BLaER1 (cell line): ENCODE measurements around the gene PWWP2B.
"Not testable (repeated sequence)": the region's sequence is repeated elsewhere in the genome, so short reads cannot be mapped to it uniquely, and the experiment has no call there.

ENCODE experiments used
- H3K27ac ChIP-seq: shearing (Covaris generic); formaldehyde crosslinking; 2 replicates; pipeline ENCODE4 v1.8.1; 2022
- H3K27me3 ChIP-seq: shearing (Covaris generic); formaldehyde crosslinking; 2 replicates; pipeline ENCODE4 v1.8.1; 2022
- H3K36me3 ChIP-seq: shearing (Covaris generic); formaldehyde crosslinking; 2 replicates; pipeline ENCODE4 v1.8.1; 2022
- H3K4me1 ChIP-seq: shearing (Covaris generic); formaldehyde crosslinking; 2 replicates; pipeline ENCODE4 v1.8.1; 2022
- H3K4me2 ChIP-seq: shearing (Covaris generic); formaldehyde crosslinking; 2 replicates; pipeline ENCODE4 v1.8.1; 2022
- H3K4me3 ChIP-seq: shearing (Covaris generic); formaldehyde crosslinking; 2 replicates; pipeline ENCODE4 v1.8.1; 2022
- H3K9ac ChIP-seq: shearing (Covaris generic); formaldehyde crosslinking; 2 replicates; pipeline ENCODE4 v1.8.1; 2022
- H3K9me3 ChIP-seq: shearing (Covaris generic); formaldehyde crosslinking; 2 replicates; pipeline ENCODE4 v1.8.1; 2022
- H4K20me1 ChIP-seq: shearing (Covaris generic); formaldehyde crosslinking; 2 replicates; pipeline ENCODE4 v1.8.1; 2022
- Cebpa-rat ChIP-seq: shearing (Covaris generic); IDR thresholded peaks from 2 replicates; pipeline ENCODE4 v1.8.1; 2022

PWWP2B gene

GRCh38 chr10:132397036-132397541 lies at the start of gene PWWP2B:
Gene PWWP2B (plus strand): TSS chr10:132397200. CDS start chr10:132397227, 27 bp downstream.
- Histone ChIP-seq H3K4me3 (peak within 1 kb of the TSS; percentile 84), H4K20me1 (peaks cover 52% of the 10 kb centered on the region), H3K4me1 (peaks cover 83% of the 10 kb centered on the region), H3K36me3 (no peaks in the 10 kb centered on the region), H3K9ac (peak within 1 kb of the TSS; percentile 86), H3K27me3 (peaks cover 29% of the 10 kb centered on the region), H3K9me3 (no peaks in the 10 kb centered on the region), H3K4me2 (peak within 1 kb of the TSS; percentile 99), H3K27ac (peak within 1 kb of the TSS; percentile 92)
- TF ChIP-seq Cebpa-rat: no peak

DNA sequence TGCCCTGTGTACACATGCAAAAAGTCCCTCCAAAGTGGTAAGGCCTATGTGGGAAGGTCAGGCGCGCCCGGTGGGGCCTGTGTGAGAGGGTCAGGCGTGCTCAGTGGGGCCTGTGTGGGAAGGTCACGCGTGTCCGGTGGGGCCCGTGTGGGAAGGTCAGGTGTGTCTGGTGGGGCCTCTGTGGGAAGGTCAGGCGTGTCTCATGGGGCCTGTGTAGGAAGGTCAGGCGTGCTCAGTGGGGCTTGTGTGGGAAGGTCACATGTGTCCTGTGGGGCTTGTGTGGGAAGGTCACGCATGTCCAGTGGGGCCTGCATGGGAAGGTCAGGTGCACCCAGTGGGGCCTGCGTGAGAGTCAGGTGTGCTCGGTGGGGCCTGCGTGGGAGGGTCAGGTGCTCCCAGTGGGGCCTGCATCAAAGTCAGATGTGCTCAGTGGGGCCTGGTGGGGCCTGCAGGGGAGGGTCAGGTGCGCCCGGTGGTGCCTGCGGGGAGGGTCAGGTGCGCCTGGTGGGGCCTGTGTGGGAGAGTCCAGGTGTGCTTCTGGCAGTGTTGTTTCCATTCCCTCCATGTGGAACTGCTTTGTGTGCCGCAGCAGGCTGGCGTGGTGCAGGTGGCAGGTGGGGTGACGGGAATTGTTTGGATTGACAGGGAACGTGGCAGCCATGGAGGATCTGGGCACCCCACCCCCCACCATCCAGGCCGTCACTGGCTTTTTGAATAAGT lies 49.6 kb upstream of the PWWP2B start:
- no peak overlapping the region for H3K9ac ChIP-seq
- no peaks in the 10 kb centered on the region for H4K20me1 ChIP-seq
- no peak overlapping the region for H3K27ac ChIP-seq
- peaks cover 21% of the 10 kb centered on the region for H3K36me3 ChIP-seq
- no peaks in the 10 kb centered on the region for H3K27me3 ChIP-seq
- H3K9me3 ChIP-seq: peaks cover 7% of the 10 kb centered on the region
- H3K4me3 ChIP-seq: no peak overlapping the region
- peaks cover 7% of the 10 kb centered on the region; the same call in 1 of the 2 replicates for H3K4me1 ChIP-seq
- no peak for TF ChIP-seq Cebpa-rat
- H3K4me2 ChIP-seq: no peak overlapping the region

DNA sequence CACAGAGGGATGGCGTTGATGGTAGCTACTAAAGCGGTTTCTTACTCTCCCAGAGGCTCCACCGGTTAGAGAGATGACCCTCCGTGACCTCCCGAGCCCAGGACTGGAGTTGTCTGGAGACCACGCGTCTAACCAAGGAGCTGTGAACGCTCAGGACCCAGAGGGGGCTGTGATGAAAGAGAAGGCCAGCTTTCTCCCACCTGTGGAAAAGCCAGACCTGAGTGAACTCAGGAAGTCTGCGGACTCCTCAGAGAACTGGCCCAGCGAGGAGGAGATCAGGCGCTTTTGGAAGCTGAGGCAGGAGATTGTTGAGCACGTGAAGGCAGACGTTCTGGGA lies 49.1 kb upstream of the PWWP2B start:
- H3K4me1 ChIP-seq: peaks cover 12% of the 10 kb centered on the region; the same call in 1 of the 2 replicates
- peaks cover 4% of the 10 kb centered on the region; the same call in 1 of the 2 replicates for H3K9me3 ChIP-seq
- no peak overlapping the region for H3K4me2 ChIP-seq
- H3K9ac ChIP-seq: no peak overlapping the region
- no peak overlapping the region for H3K4me3 ChIP-seq
- TF ChIP-seq Cebpa-rat: no peak
- peaks cover 19% of the 10 kb centered on the region; the same call in 1 of the 2 replicates for H3K36me3 ChIP-seq
- no peaks in the 10 kb centered on the region for H3K27me3 ChIP-seq
- H4K20me1 ChIP-seq: no peaks in the 10 kb centered on the region
- H3K27ac ChIP-seq: no peak overlapping the region

DNA sequence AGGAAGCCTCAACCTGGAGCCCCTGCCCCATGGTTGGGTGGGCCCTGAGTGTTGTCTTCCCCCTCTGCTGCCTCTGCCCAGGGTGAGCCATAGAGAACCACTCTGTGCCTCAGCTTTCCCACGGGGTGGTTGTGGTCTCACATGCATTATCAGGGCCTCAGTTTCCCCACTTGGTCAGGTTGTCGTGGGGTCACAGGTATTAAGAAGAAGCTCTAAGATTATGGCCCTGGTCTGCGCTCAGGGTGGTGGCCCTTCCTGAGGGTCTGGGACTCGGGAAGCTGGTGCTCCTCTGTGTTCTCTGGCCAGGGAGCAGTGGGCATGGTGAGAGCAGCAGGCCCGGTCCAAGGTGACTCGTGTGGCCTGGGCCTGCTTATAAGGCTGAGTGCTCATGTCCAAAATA lies 47.2 kb upstream of the PWWP2B start:
- no peak overlapping the region for H3K27ac ChIP-seq
- peaks cover 8% of the 10 kb centered on the region; the same call in 1 of the 2 replicates for H3K36me3 ChIP-seq
- H3K4me1 ChIP-seq: peaks cover 25% of the 10 kb centered on the region; the same call in 1 of the 2 replicates
- H3K27me3 ChIP-seq: no peaks in the 10 kb centered on the region
- H3K4me3 ChIP-seq: no peak overlapping the region
- no peak for TF ChIP-seq Cebpa-rat
- no peaks in the 10 kb centered on the region for H4K20me1 ChIP-seq
- no peak overlapping the region for H3K4me2 ChIP-seq
- no peaks in the 10 kb centered on the region for H3K9me3 ChIP-seq
- H3K9ac ChIP-seq: no peak overlapping the region

- Histone ChIP-seq H4K20me1 (no peaks in the 10 kb centered on the region), H3K27ac (no peak overlapping the region), H3K9me3 (no peaks in the 10 kb centered on the region), H3K4me1 (peaks cover 31% of the 10 kb centered on the region; the same call in 1 of the 2 replicates), H3K27me3 (no peaks in the 10 kb centered on the region), H3K36me3 (peaks cover 6% of the 10 kb centered on the region; the same call in 1 of the 2 replicates), H3K9ac (no peak overlapping the region), H3K4me2 (no peak overlapping the region), H3K4me3 (no peak overlapping the region)
- no peak for TF ChIP-seq Cebpa-rat
Measured at GRCh38 chr10:132350391-132350790, 46.6 kb upstream of the PWWP2B start.

- Histone ChIP-seq H3K4me1 (peaks cover 32% of the 10 kb centered on the region; the same call in 1 of the 2 replicates), H3K9me3 (no peaks in the 10 kb centered on the region), H4K20me1 (no peaks in the 10 kb centered on the region), H3K27me3 (no peaks in the 10 kb centered on the region), H3K9ac (no peak overlapping the region), H3K4me2 (no peak overlapping the region), H3K27ac (no peak overlapping the region), H3K36me3 (peaks cover 6% of the 10 kb centered on the region; the same call in 1 of the 2 replicates), H3K4me3 (no peak overlapping the region)
- no peak for TF ChIP-seq Cebpa-rat
Measured at GRCh38 chr10:132350946-132351345, 46.1 kb upstream of the PWWP2B start.

DNA sequence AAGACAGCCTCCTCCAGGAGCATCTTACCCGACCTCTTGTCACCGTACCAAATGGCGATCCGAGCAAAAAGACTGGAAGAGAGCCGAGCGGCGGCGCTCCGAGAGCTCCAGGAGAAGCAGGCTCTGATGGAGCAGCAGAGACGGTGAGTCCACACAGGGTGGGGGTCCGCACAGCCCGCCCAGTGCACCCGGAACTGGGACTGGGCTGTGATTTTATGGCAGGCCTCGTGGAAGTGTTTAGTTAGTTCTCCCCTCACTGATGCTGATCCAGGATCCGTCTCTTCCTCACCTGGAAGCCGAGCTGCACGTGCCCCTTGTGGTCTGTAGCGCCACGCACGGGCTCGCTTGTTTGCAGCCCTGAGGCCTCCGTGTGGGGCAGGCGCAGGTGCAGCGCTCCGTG lies 45.4 kb upstream of the PWWP2B start:
- H3K27ac ChIP-seq: no peak overlapping the region
- no peak overlapping the region for H3K9ac ChIP-seq

DNA sequence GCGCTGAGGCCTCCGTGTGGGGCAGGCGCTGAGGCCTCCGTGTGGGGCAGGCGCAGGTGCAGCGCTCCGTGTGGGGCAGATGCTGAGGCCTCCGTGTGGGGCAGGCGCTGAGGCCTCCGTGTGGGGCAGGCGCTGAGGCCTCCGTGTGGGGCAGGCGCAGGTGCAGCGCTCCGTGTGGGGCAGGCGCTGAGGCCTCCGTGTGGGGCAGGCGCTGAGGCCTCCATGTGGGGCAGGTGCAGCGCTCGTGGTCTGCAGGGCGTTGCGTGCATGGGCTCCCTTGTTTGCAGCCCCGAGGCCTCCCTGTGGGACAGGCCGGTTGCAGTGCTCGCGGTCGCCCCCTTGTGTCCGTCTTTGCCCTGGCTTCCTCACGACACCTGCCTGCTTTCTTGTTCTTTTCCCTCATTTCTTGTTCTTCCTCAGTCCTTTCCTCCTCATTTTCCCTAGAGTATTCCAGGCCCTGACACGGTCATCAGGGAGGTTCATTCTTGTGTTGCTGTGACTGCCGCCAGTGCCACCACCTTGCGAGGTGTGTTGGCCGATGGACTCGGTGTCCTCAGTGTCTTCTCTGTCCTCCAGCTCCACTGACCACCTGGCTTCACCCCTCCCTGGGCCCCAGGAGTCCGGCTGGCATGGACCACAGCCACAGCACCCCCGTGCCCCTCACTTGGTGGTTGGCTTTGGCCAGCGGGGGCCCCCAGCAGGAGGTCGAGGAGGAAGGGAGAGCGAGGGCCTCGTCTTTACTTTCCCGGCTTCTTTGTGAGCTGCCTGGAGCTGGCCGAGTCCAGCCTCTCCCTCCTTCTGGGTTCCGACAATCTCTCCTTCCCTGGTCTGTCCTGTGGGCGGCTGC lies 44.3 kb upstream of the PWWP2B start:
- H4K20me1 ChIP-seq, H3K36me3 ChIP-seq, H3K9me3 ChIP-seq, H3K27ac ChIP-seq, H3K4me3 ChIP-seq, H3K27me3 ChIP-seq: not testable (repeated sequence)
- Histone ChIP-seq H3K4me2 (peak overlapping the region; percentile 22; the same call in 1 of the 2 replicates), H3K4me1 (peaks cover 32% of the 10 kb centered on the region; the same call in 1 of the 2 replicates), H3K9ac (0 out of 2 replicates have a peak overlapping the region, but pooled peaks have one; percentile 5)

More for the DNA sequence above, 45.4 kb upstream of the PWWP2B start:
- Histone ChIP-seq H4K20me1 (no peaks in the 10 kb centered on the region), H3K9me3 (no peaks in the 10 kb centered on the region), H3K36me3 (peaks cover 6% of the 10 kb centered on the region; the same call in 1 of the 2 replicates), H3K4me3 (no peak overlapping the region), H3K27me3 (no peaks in the 10 kb centered on the region), H3K4me1 (peaks cover 32% of the 10 kb centered on the region; the same call in 1 of the 2 replicates), H3K4me2 (no peak overlapping the region)
- no peak for TF ChIP-seq Cebpa-rat

DNA sequence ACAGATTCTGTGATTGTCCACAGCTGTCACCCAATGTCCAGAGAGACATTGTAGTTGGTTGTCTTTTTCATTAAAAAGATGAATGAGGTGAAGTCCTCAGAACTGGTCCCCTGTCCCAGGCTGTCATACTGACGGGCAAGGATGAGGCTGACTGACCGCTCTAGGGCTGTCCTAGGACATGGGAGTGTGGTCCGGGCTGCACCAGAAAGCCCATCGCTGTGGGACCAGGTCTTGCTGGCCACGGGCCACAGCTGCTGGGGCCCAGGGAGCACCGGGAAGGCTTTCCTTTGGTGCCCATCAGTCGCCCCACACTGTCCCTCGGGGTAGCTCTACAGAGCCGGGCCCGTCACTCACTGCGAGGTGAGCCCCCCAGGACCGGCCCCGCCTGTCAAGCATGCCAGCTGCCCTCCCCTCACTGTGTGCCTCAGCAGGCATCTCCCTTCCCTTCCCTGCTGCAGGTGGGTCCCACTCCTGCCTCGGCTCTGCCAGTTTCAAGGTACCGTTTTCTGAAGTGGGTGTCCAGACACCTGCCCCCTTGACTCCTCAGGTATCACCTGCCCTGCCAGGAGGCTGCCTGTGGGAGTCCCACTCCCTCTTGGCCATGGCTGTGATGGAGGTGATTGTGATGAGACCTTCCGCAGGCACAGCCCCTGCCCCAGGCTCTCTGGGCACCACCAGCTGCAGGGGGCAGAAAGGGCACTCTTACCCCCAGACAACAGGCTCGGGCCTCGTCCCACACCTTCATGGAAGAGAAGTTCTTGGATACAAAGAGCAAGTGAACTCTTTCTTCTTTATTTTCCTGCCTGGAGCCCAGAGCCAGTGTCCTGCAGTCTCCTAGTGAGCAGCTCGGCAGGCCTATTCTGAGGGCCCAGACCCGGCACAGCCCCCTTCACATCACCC lies 43.3 kb upstream of the PWWP2B start:
- no peak for TF ChIP-seq Cebpa-rat
- peaks cover 1% of the 10 kb centered on the region; the same call in 1 of the 2 replicates for H3K36me3 ChIP-seq
- no peak overlapping the region for H3K27ac ChIP-seq
- no peaks in the 10 kb centered on the region for H4K20me1 ChIP-seq
- H3K9me3 ChIP-seq: no peaks in the 10 kb centered on the region
- H3K9ac ChIP-seq: 0 out of 2 replicates have a peak overlapping the region, but pooled peaks have one; percentile 5
- no peak overlapping the region for H3K4me2 ChIP-seq
- H3K4me3 ChIP-seq: no peak overlapping the region
- peaks cover 32% of the 10 kb centered on the region; the same call in 1 of the 2 replicates for H3K4me1 ChIP-seq
- no peaks in the 10 kb centered on the region for H3K27me3 ChIP-seq
